Fibroblast of skin of right biceps (primary cell): ENCODE data around the gene UBA52.
"Not testable (repeated sequence)": the region's sequence is repeated elsewhere in the genome, so short reads cannot be mapped to it uniquely, and the experiment has no call there.

Source experiments
- DNase-seq: peaks from one replicate; pipeline ENCODE4 v3.0.0-alpha.2; 2013

The UBA52 gene

GRCh38 chr19:18557411-18558201 lies 14.1 kb upstream of the UBA52 start, which contains the start of gene KXD1:
KXD1 (plus strand) TSS chr19:18557870; CDS start chr19:18562057, 4,187 bp downstream.
- DNase-seq, result peak; percentile 99

GRCh38 chr19:18558202-18558555 lies 13.5 kb upstream of the UBA52 start:
- DNase-seq, result no peak

- no peak for DNase-seq
Observed at GRCh38 chr19:18558604-18559003, 13.1 kb upstream of the UBA52 start.

- no peak for DNase-seq
Observed at GRCh38 chr19:18559685-18560084, 12.0 kb upstream of the UBA52 start.

- DNase-seq, result no peak
Observed at GRCh38 chr19:18562086-18562485, 9.6 kb upstream of the UBA52 start.

GRCh38 chr19:18566953-18567352 lies 4.7 kb upstream of the UBA52 start:
- DNase-seq, result no peak

GRCh38 chr19:18568367-18568766 lies 3.3 kb upstream of the UBA52 start:
- no peak for DNase-seq

GRCh38 chr19:18574691-18575291 lies 3.1 kb downstream of the UBA52 start:
- no peak for DNase-seq

GRCh38 chr19:18576383-18576782 lies 4.7 kb downstream of the UBA52 start:
- DNase-seq, result no peak

- DNase-seq, result no peak
Observed at GRCh38 chr19:18577365-18577914, 5.8 kb downstream of the UBA52 start.

- DNase-seq, result no peak
Observed at GRCh38 chr19:18580311-18580710, 8.7 kb downstream of the UBA52 start.

GRCh38 chr19:18586306-18586705 lies 14.6 kb downstream of the UBA52 start:
- no peak for DNase-seq

GRCh38 chr19:18587561-18587960 lies 15.9 kb downstream of the UBA52 start:
- no peak for DNase-seq

- no peak for DNase-seq
Observed at GRCh38 chr19:18587962-18588610, 16.4 kb downstream of the UBA52 start.

- peak; percentile 81 for DNase-seq
Observed at GRCh38 chr19:18588611-18589379, 17.1 kb downstream of the UBA52 start, which contains the start of gene REX1BD. REX1BD (plus strand) TSS chr19:18588798; CDS start chr19:18588802, 4 bp downstream.

- peak; percentile 76 for DNase-seq
Observed at GRCh38 chr19:18589380-18590272, 18.0 kb downstream of the UBA52 start.

- DNase-seq, result peak; percentile 89
Observed at GRCh38 chr19:18590273-18591272, 18.9 kb downstream of the UBA52 start.

- peak; percentile 76 for DNase-seq
Observed at GRCh38 chr19:18591735-18592385, 20.2 kb downstream of the UBA52 start.

- not testable (repeated sequence) for DNase-seq
Observed at GRCh38 chr19:18592732-18593131, 21.1 kb downstream of the UBA52 start.
